Stomach (tissue), 9 donors: Measurements from ENCODE around the gene PDSS2. TPM values are rescaled to one million over a fixed set of nuclear protein-coding genes. Genes with fewer than 3 reads are reported as not detected.

Experiments
- DNase-seq, 2 donors: peaks; one replicate each; pipeline versions ENCODE4 v3.0.0 to v3.0.0-alpha.2; 2013 to 2019
- H3K27ac ChIP-seq, 5 donors: fragments of 200-600 bp in 4 of 5; sonication (generic) in 4 of 5; one replicate each; pipeline ENCODE4 v1.5.1; 2013 to 2019; ENCODE audit warnings: mild to moderate bottlenecking in 1 of 5, moderate library complexity in 1 of 5
- H3K27me3 ChIP-seq, 3 donors: fragments of 200-600 bp; sonication (generic); one replicate each; pipeline ENCODE4 v1.5.1; 2017 to 2019; ENCODE audit warnings: mixed run types in 1 of 3
- H3K36me3 ChIP-seq, 4 donors: fragments of 200-600 bp; sonication (generic); 1 replicate in 3 of 4; 2 replicates in 1 of 4; pipeline ENCODE4 v1.5.1; 2016 to 2019
- H3K4me1 ChIP-seq, 4 donors: fragments of 200-600 bp; sonication (generic); one replicate each; pipeline ENCODE4 v1.5.1; 2016 to 2019
- H3K4me3 ChIP-seq, 4 donors: fragments of 200-600 bp; sonication (generic) in 3 of 4; one replicate each; pipeline ENCODE4 v1.5.1; 2016 to 2019; ENCODE audit warnings: mild to moderate bottlenecking in 1 of 4
- H3K9me3 ChIP-seq, 4 donors: fragments of 200-600 bp; sonication (generic); one replicate each; pipeline ENCODE4 v1.5.1; 2016 to 2019
- CTCF ChIP-seq, 7 experiments: fragments of 450-650 bp in 4 of 7; fragments of 200-600 bp in 3 of 7; sonication (generic) in 3 of 7; IDR thresholded peaks; one replicate each; pipeline ENCODE4 v1.5.1; 2016 to 2019; ENCODE audit warnings: antibody characterized with exemption in 7 of 7, control low read depth in 2 of 7, mild to moderate bottlenecking in 1 of 7
- EP300 ChIP-seq: sonication (generic); formaldehyde crosslinking; IDR thresholded peaks from one replicate; pipeline ENCODE4 v1.6.1; 2017; ENCODE audit warnings: antibody characterized with exemption
- POLR2A ChIP-seq, 4 donors: fragments of 450-650 bp; IDR thresholded peaks; one replicate each; pipeline ENCODE4 v1.6.1; 2016; ENCODE audit warnings: antibody characterized with exemption in 4 of 4, control low read depth in 2 of 4, mild to moderate bottlenecking in 1 of 4, moderate library complexity in 1 of 4
- POLR2AphosphoS5 ChIP-seq, 3 donors: sonication (generic); formaldehyde crosslinking; IDR thresholded peaks; one replicate each; pipeline ENCODE4 v1.6.1; 2016; ENCODE audit warnings: antibody characterized with exemption in 3 of 3
- WGBS, 5 donors: extraction: QIAGEN DNeasy Blood & Tissue Kit in 3 of 5; methylation state at CpG; one replicate each; pipeline versions ENCODE4 v1.1.5 to v1.1.7; 2013 to 2018; 5-methylcytosine and 5-hydroxymethylcytosine counted together
- intact Hi-C: fragments of 100-400 bp; cut with DNase I; formaldehyde crosslinking; loops from one replicate; pipeline ENCODE4 v1.15.1; 2023; ENCODE audit warnings: low total_unique reads
- polyA plus RNA-seq, 3 donors: library from polyadenylated mRNA; stranded (reverse); fragments of 200-250 nt; gene quantifications; one replicate each; pipeline ENCODE4 v1.2.3, GENCODE V29; 2013
- total RNA-seq, 5 donors: library from RNA; depleted of rRNA; stranded (reverse); fragments of >200 nt; gene quantifications; one replicate each; pipeline versions ENCODE4 v1.1.0 to v1.2.3, GENCODE V29; 2014 to 2016
- donor health status: healthy with polysubstance abuse.
- donor health status: Bipolar disorder and iron deficiency.
- donor health status: healthy.

The PDSS2 gene
- total and polyA plus RNA-seq, 8 donors = 4.5 to 26.1 (median 9.8) TPM; not detected in 1

- Histone ChIP-seq H3K4me1 (no peaks in the 10 kb centered on the region), H3K9me3 (peaks cover 3 to 23% (median 9%) of the 10 kb centered on the region in 4 donors), H3K27ac (no peak overlapping the region), H3K27me3 (no peaks in the 10 kb centered on the region), H3K36me3 (peaks cover 0 to 15% (median 4%) of the 10 kb centered on the region in 4 donors), H3K4me3 (no peak overlapping the region)
- TF ChIP-seq POLR2AphosphoS5 (IDR thresholded peaks at IDR 0.05) = no peak
- no peak for TF ChIP-seq CTCF (IDR thresholded peaks at IDR 0.05)
- no peak for TF ChIP-seq EP300
- TF ChIP-seq POLR2A (IDR thresholded peaks at IDR 0.05) = no peak
- intact Hi-C loops = no loop called here
- WGBS, 5 donors = 90 to 100% (median 96%) methylated on average over 1 of the region's 1 CpG
- no peak for DNase-seq
These were observed 57.8 kb downstream of the PDSS2 start for GRCh38 chr6:107401573-107401972.

GRCh38 chr6:107400616-107401147, 58.7 kb downstream of the PDSS2 start:
- WGBS, 5 donors = 85 to 96% (median 94%) methylated on average over 3 to 4 of the region's 4 CpGs
- no peak for DNase-seq
- TF ChIP-seq POLR2A (IDR thresholded peaks at IDR 0.05) = no peak
- TF ChIP-seq EP300 = no peak
- no peak for TF ChIP-seq POLR2AphosphoS5 (IDR thresholded peaks at IDR 0.05)
- no peak for TF ChIP-seq CTCF (IDR thresholded peaks at IDR 0.05)
- peaks cover 0 to 15% (median 4%) of the 10 kb centered on the region in 4 donors for H3K36me3 ChIP-seq
- peaks cover 3 to 23% (median 9%) of the 10 kb centered on the region in 4 donors for H3K9me3 ChIP-seq
- H3K27ac ChIP-seq = no peak overlapping the region
- no peaks in the 10 kb centered on the region for H3K27me3 ChIP-seq
- H3K4me3 ChIP-seq = no peak overlapping the region
- H3K4me1 ChIP-seq = peaks cover 0 to 3% (median 0%) of the 10 kb centered on the region in 4 donors
- intact Hi-C loops = no loop called here

GRCh38 chr6:107399935-107400334, 59.4 kb downstream of the PDSS2 start:
- H3K36me3 ChIP-seq = peaks cover 0 to 15% (median 4%) of the 10 kb centered on the region in 4 donors
- H3K4me1 ChIP-seq = peaks cover 0 to 3% (median 0%) of the 10 kb centered on the region in 4 donors
- no peak overlapping the region for H3K27ac ChIP-seq
- H3K27me3 ChIP-seq = no peaks in the 10 kb centered on the region
- DNase-seq = no peak
- peaks cover 3 to 18% (median 9%) of the 10 kb centered on the region in 4 donors for H3K9me3 ChIP-seq
- WGBS, 5 donors = 72 to 92% (median 78%) methylated on average over 1 of the region's 1 CpG
- intact Hi-C loops = no loop called here
- TF ChIP-seq POLR2AphosphoS5 (IDR thresholded peaks at IDR 0.05) (no peak), CTCF (IDR thresholded peaks at IDR 0.05) (no peak), EP300 (no peak), POLR2A (IDR thresholded peaks at IDR 0.05) (no peak)
- H3K4me3 ChIP-seq = no peak overlapping the region

- TF ChIP-seq EP300 = no peak
- TF ChIP-seq POLR2A (IDR thresholded peaks at IDR 0.05) = no peak
- TF ChIP-seq CTCF (IDR thresholded peaks at IDR 0.05) = no peak
- no peak overlapping the region for H3K27ac ChIP-seq
- H3K27me3 ChIP-seq = no peaks in the 10 kb centered on the region
- DNase-seq = no peak
- H3K4me3 ChIP-seq = no peak overlapping the region
- H3K9me3 ChIP-seq = peaks cover 1 to 15% (median 12%) of the 10 kb centered on the region in 4 donors
- H3K36me3 ChIP-seq = peaks cover 0 to 9% (median 4%) of the 10 kb centered on the region in 4 donors
- H3K4me1 ChIP-seq = peaks cover 0 to 3% (median 0%) of the 10 kb centered on the region in 4 donors
- intact Hi-C loops = no loop called here
These were observed 61.4 kb downstream of the PDSS2 start for GRCh38 chr6:107398001-107398400.
